Fibroblast of skin of left biceps (primary cell): ENCODE data around the gene FAR2.
A peak's percentile ranks its signal among the peaks of the same experiment; 100 is the strongest.
"Not testable (repeated sequence)": the region's sequence is repeated elsewhere in the genome, so short reads cannot be mapped to it uniquely, and the experiment has no call there.

Experiments
- DNase-seq, 2 experiments: peaks; one replicate each; pipeline ENCODE4 v3.0.0-alpha.2; 2013; ENCODE audit warnings: low read depth in 2 of 2

The FAR2 gene

GRCh38 chr12:29152981-29153630 is 4.0 kb downstream of the FAR2 start:
- DNase-seq, result no peak

GRCh38 chr12:29155079-29155478 is 6.0 kb downstream of the FAR2 start:
- no peak for DNase-seq

GRCh38 chr12:29157486-29157946 is 8.4 kb downstream of the FAR2 start:
- peak; percentile 32 to 42 for DNase-seq

GRCh38 chr12:29158115-29158763 is 9.2 kb downstream of the FAR2 start:
- no peak for DNase-seq

- DNase-seq, result no peak
These were observed 10.6 kb downstream of the FAR2 start for GRCh38 chr12:29159661-29160060.

- DNase-seq, result no peak
These were observed 11.2 kb downstream of the FAR2 start for GRCh38 chr12:29160230-29160629.

- DNase-seq, result no peak
These were observed 14.1 kb downstream of the FAR2 start for GRCh38 chr12:29163146-29163545.

- no peak for DNase-seq
These were observed 15.7 kb downstream of the FAR2 start for GRCh38 chr12:29164477-29165393.

GRCh38 chr12:29167445-29167844 is 18.4 kb downstream of the FAR2 start:
- no peak for DNase-seq

GRCh38 chr12:29167988-29168387 is 18.9 kb downstream of the FAR2 start:
- no peak for DNase-seq

GRCh38 chr12:29169978-29170377 is 20.9 kb downstream of the FAR2 start:
- DNase-seq, result not testable (repeated sequence)

- DNase-seq, result not testable (repeated sequence)
These were observed 21.5 kb downstream of the FAR2 start for GRCh38 chr12:29170478-29171084.

GRCh38 chr12:29171421-29172258 is 22.6 kb downstream of the FAR2 start:
- DNase-seq, result no peak

- DNase-seq, result no peak
These were observed 27.9 kb downstream of the FAR2 start for GRCh38 chr12:29176941-29177340.

- DNase-seq, result not testable (repeated sequence)
These were observed 33.2 kb downstream of the FAR2 start for GRCh38 chr12:29182247-29182646.

GRCh38 chr12:29187756-29188155 is 38.7 kb downstream of the FAR2 start:
- no peak for DNase-seq

- DNase-seq, result no peak
These were observed 42.3 kb downstream of the FAR2 start for GRCh38 chr12:29191267-29191850.

- DNase-seq, result no peak
These were observed 49.8 kb downstream of the FAR2 start for GRCh38 chr12:29198901-29199300.

- DNase-seq, result no peak
These were observed 51.5 kb downstream of the FAR2 start for GRCh38 chr12:29200586-29200985.

- DNase-seq, result no peak
These were observed 52.2 kb downstream of the FAR2 start for GRCh38 chr12:29201296-29201695.

GRCh38 chr12:29201746-29202145 is 52.7 kb downstream of the FAR2 start:
- no peak for DNase-seq
